ENCODE measurements around the gene SFXN5.

- TF ChIP-seq CTCF (IDR thresholded peaks at IDR 0.05) (no peak), POLR2AphosphoS5 (IDR thresholded peaks at IDR 0.05) (no peak), POLR2A (IDR thresholded peaks at IDR 0.05) (no peak)
Measured at GRCh38 chr2:72981536-72981935, 90.0 kb downstream of the SFXN5 start.
